NCI-H1436 treated with DMSO at 0.1 percent for 48 hours (cell line): Measurements from ENCODE around the gene HP1BP3.
"Not testable (repeated sequence)": the region's sequence is repeated elsewhere in the genome, so short reads cannot be mapped to it uniquely, and the experiment has no call there.

Source experiments
- DNase-seq: peaks from one replicate; lab custom pipeline; 2025; lab: John Stamatoyannopoulos, UW

Gene HP1BP3, protein sequence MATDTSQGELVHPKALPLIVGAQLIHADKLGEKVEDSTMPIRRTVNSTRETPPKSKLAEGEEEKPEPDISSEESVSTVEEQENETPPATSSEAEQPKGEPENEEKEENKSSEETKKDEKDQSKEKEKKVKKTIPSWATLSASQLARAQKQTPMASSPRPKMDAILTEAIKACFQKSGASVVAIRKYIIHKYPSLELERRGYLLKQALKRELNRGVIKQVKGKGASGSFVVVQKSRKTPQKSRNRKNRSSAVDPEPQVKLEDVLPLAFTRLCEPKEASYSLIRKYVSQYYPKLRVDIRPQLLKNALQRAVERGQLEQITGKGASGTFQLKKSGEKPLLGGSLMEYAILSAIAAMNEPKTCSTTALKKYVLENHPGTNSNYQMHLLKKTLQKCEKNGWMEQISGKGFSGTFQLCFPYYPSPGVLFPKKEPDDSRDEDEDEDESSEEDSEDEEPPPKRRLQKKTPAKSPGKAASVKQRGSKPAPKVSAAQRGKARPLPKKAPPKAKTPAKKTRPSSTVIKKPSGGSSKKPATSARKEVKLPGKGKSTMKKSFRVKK

DNA sequence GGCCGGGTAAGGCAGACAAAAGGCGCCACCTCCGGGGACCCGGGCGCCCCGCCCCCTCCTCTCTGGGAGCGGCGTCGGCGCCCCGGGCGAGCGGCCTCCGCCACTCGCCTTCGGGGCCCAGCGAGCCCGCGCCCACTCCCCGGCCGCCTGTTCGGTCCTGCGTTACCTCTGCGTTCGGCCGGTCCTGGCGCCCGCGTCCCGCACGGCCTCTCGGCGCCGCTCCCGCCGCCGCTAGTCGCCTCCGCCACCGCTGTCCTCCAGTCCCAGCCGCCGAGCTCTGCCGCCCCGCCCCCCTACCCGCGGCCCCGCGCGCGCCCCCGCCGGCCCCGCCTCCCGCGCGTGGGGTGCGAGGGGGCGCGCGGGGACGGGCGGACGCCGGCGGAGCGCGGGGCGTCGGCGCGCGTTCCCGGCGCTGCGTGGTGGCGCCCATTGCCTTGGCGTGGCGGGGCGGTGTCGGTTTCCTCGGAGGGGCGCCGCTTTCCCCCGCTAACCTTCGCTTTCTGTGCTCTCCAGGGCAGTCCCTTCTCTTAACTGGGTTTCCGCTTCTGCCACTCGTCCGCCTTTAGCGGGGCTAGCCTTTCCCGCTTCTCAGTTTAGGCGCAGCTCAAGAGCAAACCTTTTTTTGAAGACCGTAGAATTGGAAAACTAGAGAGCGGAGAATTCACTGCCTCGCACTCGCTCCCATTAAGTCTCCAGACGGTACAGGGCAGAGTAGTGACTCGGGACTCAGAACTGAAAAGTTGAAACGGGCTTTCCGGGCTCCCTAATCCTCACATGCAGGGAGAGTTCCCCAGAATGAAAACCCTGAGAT, at the start of gene HP1BP3:
Gene HP1BP3, minus strand, starts transcription at position 279 of the 811 bp plus-strand sequence. CDS start 6,867 bp downstream, outside the sequence.
- DNase-seq = peak; percentile 28

DNA sequence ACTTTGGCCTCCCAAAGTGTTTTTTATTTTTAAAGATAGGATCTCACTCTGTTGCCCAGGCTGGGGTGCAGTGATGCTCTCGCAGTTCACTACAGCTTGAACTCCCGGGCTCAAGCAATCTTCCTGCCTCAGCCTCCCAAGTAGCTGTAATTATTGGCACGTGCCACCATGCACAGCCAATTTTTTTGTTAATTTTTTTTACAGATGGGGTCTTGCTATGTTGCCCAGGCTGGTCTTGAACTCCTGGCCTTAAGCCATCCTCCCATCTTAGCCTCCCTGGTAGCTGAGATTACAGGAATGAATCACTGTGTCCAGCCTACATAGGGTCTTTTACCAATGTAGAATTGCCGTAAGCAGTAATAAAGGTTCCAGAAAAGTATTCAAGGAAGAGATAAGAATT, 49.1 kb upstream of the HP1BP3 start:
- DNase-seq = no peak

DNA sequence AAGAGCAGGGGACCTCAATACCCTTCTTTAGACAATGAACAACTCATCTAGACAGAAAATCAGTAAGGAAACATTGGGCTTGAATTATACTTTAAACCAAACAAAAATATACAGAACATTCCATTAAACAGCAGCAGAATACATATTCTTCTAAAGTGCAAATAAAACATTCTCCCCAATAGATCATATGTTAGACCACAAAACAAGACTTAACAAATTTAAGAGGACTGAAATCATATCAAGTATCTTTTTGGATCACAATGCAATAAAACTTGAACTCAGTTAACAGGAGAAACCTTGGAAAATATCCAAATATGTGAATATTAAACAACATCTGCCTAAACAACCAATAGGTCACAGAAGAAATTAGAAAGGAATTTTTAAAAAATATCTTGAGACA, 47.7 kb upstream of the HP1BP3 start:
- no peak for DNase-seq

DNA sequence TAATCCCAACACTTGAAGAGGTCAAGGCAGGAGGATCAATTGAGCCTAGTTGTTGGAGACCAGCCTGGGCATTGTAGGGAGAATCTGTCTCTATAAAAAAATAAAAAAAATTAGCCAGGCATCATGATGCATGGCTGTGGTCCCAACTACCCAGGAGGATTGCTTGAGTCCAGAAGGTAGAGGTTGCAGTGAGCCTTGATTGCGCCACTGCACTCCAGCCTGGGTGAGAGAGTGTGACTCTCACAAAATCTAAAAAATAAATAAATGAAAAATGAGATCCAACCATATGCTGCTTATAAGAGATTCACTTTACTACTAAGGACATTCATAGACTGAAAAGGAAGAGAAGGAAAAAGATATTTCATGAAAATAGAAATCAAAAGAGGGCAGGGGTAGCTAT, 47.1 kb upstream of the HP1BP3 start:
- no peak for DNase-seq

DNA sequence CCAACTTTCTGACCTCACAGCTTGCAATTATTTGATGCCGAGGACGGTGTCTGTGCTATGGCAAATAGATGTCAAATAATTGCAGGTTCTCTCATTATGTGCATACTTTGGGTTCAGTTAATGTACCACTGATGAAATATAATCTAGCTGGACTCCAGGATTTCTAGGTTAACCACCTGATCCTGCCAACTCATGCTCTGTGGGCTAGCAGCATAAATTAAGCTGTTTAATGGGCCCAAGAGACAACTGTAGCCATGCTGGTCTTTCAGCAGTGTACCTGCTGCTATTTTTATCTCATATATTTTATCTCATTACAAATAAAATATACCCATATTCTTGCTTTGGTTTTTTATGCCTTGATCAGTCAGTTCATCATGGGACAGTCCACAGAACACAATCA, 43.3 kb upstream of the HP1BP3 start:
- no peak for DNase-seq

DNA sequence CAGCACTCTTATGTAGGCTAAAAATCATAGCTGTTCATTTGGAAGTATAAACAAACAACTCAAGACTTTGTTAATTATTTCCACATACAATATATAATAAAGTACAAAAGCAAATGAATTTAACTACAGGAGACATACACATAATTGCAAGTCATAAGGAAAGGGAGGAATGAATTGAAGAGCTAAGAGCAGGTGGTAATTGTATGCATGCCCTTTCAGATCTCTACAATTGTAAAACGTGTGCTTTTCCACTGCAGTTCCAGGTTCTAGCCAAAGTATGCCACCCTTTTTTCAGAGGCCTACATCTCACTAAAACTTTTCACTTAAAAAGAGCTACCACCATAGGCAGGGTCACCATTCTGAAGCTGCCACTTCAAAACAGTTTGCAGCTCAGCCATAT, 42.8 kb upstream of the HP1BP3 start:
- DNase-seq = no peak

DNA sequence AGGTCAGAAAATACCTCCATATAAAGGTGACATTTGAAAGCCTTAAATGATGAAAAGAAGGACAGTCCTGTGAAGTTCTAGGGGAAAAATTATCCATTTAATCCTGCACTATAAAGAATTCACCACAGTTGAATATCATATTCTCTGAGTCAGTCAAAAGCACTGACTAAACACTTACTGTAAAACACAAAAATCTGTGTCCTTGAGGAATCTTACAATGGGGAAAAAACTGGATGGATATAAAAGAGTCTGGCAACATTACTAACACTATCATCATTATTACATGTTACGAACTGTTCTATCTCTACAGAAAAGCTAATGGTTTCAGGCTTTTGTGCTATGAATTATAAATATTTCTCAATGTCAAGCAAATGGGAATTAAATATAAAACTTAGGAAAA, 42.4 kb upstream of the HP1BP3 start:
- no peak for DNase-seq

DNA sequence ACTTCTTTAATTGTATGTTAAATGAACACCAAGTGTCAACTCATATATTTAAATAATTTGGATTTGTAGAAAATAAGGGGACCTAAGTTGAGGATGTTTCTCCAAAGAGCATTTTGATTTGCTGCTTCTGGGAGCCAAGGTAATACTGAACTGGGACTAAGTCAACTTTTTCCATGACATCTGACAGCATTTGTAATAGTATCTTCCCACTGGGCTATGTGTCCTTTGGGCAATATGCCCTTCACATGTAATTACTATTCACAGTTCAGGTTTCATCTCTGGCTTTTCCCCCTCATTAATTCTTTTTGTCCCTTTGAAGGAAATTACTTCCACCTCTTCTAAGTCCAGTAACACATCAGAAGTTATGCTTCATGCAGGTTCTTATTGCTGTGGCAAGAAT, 36.7 kb upstream of the HP1BP3 start:
- DNase-seq = no peak

DNA sequence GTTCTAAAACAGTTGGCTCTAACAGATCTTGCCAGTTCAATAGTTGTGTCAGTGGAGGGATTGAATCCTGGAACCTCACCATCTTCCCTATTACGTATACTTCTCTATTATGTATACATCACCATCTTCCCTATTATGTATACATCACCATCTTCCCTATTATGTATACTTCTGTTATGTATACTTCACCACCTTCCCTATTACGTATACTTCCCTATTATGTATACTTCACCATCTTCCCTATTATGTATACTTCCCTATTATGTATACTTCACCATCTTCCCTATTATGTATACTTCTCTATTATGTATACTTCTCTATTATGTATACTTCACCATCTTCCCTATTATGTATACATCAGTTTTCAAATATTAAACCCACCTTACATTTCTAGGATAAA, 34.4 kb upstream of the HP1BP3 start:
- DNase-seq = no peak

DNA sequence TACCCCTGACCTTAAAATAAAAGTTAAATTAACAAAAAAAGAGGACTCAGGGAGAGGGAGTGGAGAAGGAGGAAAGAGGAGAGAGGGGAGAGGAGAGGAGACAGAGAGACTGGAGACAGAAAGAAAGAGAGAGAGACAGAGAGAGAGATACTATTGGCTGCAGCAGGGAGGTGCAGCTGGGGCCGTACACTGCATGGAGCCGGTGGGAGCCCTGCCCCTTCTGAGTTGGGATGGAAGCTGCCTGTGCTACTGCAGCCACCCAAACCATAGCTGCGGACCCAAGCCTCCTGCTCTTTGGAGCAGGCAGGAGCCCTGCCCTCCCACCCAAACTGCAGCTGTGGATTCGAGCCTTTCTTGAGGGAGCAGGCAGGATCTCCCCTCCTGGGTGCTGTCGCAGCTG, 32.7 kb upstream of the HP1BP3 start:
- no peak for DNase-seq

DNA sequence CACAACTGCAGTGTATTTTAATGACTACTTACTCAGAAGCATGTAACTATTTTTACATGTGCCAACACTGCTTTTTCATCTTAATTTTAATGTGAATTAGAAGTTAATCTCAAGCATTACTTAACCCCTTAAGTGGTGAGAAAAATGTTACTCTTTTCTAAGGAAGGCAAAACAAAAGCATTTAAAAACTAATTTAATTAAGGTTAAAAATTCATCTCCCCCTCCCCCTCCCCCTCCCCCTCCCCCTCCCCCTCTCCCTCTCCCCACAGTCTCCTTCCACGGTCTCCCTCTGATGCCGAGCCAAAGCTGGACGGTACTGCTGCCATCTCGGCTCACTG, 27.4 kb upstream of the HP1BP3 start:
- DNase-seq = no peak

DNA sequence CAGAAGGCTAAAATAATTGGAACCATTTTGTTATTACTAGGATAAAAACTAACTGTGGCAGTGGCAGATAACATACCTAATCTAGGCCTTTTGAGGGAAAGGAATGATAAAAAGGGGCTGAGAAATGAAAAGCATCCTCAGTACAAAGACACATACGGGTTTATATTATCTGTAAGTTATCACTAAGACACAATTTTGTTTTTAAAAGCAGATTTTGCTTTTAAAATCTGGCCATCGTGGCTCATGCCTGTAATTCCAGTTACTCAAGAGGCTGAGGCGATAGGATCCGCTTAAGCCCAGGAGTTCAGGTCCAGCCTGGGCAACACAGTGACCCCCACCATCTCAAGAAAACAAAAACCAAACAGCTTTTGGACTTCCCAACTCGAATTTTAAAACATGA, 24.8 kb upstream of the HP1BP3 start:
- DNase-seq = no peak

DNA sequence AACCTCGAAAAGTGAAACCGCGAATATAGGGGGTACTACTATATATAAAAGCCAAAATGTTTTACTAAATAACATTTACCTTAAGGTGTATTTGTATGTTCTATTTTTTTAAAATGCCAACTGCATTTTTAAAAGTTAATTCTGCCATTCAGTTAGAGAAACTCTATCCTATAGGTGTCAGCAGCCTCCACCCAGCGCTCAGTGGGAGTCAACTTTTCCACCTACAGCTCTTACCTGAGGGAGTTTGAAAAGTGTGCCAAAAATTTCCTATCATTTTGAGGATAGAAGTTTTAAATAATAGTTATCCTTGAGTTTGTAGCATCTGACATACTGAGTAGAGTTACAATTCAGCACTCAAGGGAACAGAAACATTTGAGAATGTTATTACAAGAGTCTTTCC, 6.1 kb upstream of the HP1BP3 start:
- DNase-seq = no peak

DNA sequence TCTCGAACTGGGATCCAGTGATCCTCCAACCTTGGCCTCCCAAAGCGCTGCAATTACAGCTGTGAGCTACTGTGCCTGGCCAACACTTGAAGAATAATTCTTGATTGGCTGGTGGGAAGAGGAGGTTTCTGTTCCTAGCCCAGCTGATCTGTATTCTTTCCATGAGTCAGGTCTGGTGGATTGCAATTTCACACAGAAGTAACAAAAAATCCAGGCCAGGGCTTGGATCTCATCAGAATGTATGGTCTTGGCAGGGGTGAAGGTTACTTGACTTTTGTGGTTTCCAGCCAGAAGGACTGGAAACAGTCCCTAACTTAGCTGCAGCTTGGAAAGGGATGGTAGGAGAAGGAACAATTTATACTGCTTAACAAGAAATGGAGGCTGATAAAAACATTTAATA, 5.1 kb upstream of the HP1BP3 start:
- DNase-seq = no peak

DNA sequence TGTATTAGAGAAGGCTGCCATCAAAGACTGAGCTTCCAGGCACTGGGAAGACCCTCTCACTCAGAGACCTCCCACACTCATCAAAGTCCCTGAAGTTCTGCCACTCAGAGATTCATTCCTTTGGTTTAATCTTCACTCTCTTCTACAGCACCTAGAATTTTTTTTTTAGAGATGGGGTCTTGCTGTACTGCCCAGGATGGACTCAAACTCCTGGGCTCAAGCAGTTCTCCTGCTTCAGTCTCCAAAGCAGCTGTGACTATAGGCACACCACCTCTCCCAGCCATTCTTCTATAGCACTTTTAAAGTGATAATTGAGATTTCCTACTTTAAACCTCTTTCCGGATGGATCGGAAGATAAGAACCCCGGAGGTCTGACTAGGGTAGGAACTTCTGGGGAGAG, 3.7 kb upstream of the HP1BP3 start:
- no peak for DNase-seq

DNA sequence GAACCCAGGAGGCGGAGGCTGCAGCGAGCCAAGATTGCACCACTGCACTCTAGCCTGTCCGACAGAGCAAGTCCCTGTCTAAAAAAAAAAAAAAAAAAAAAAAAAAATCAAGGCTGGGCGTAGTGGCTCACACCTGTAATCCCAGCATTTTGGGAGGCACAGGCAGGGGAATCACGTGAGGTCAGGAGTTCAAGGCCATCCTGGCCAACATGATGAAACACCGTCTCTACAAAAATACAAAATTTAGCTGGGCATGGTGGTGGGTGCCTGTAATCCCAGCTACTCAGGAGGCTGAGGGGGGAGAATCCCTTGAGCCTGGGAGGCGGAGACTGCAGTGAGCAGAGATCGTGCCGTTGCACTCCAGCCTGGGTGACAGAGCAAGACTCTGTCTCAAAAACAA, 2.5 kb upstream of the HP1BP3 start:
- DNase-seq = not testable (repeated sequence)

DNA sequence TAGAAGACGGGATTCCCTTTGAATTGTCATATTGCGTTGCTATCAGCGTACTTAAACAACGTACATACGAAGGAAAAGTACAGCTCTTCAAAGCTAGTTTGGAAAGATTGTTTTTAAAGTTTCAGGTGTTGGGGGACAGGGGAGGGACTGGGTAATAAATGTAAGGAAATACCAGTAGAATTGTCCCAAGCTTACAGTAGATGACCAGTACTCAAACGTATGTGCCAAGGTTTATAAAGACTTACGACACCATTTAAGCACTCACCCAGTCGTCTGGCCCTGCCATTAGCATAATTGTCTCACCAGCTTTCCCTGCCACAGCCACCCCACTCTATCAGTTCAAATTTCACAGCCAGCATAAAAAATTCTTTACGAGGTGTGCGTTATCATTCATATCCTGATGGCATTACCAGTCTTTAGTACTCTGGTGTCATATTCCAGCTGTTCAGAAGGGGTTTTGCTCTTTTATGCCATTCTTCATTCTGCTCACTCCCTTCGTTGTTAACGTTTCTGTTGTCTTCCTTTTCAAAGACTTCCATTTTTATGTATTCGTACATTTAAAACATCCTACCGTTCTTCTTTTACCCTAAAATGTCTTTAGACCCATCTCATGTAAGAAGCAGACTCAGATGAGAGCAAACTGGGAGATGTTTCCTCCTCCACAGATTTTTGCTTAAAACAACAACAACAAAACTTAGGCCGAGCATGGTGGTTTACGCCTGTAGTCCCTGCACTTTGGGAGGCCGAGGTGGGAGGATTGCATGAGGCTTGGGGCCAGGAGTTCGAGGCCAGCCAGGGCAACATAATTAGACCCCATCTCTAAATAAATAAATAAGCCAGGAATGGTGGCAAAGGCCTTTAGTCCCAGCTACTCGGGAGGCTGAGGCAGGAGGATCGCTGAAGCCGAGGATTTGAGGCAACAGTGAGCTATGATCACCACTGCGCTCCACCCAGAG, 1.0 kb upstream of the HP1BP3 start:
- DNase-seq = no peak

DNA sequence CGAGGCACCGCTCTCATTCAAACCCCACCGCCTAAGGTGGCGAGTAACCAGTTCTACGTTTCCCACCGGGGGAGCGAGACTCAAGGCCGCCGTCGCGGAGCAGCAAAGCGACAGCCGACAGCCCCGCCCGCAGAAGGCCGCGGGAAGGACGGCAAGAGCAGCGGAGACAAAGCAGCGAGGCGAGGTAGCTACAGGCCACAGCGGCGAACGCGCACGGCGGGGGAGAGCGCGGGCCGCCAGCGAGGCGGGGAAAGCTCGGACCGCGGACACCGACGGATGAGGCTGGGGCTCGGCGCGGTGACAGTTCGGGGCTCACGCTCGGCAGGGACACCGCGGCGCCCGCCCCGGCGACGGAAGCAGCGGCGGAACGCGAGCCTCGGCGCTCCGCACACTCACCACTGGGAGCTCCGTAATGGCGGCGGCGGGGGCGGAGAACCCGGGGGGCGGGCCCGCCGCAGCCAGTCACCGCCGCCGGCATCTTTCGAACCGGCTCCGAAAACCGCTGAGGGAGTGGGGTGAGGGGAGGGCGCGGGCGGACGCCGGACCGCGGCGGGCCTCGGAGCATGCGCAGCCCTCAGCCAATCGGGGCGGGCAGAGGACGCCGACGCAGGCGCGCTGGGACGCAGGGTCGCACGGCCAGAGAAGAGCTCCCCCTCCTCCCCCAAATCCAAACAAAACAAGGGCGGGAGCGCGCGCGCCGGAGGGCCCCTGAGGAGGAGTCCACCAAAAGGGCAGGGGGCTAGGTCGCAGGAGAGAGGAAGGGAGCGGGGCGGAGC, 666 bp downstream of the HP1BP3 start:
- peak; percentile 83 for DNase-seq

DNA sequence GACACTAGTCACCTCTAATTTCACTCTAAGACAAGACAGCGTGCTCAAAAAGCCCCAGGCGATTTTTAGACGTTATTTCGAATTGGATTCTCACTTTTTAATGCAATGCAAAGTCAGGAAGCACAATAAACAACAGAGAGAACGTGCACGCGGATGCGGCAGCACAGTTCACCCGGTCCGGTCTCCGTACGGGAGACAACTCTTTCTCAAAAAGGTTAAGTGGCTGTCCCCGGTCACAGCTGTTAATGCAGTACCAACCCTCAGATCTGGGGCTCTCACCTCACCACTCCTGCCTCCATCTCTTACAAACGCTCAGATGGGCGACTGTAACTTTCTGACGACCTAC, 1.2 kb downstream of the HP1BP3 start:
- DNase-seq = no peak

DNA sequence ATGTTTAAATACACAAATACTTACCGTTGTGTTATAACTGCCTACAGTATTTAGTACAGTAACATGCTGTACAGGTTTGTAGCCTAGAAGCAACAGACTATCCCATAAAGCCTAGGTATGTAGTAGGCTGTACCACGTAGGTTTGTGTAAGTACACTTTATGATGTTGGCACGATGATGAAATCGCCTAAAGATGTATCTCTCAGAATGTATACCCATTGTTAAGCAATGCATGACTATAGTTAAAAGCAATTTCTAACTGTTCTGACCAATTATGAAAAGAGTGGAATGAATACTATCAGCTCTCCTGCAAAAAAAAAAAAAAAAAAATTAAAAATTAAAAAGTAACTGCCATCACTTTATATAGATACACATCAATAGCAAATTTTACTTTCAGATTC, 11.4 kb downstream of the HP1BP3 start:
- no peak for DNase-seq

DNA sequence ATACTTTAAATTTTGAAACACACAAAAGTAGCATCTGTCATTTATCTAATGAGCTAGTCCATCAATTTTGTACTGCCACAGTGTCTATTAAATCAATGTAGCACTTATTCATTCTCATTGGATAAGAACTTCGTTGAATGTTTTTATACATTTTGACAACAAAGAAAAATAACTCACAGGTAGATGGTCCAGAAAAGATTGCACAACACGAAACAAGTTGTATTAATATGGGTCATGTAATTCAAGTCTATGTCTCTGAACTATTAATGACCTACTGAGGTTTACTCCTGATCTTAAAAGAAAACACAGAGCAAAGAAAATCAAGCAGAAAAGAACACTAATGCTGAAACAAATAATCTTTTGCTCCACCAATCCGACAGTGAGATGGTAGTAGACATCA, 15.3 kb downstream of the HP1BP3 start:
- DNase-seq = no peak
